Measurements from ENCODE around the gene SEC31B.

GRCh38 chr10:100554902-100555301 lies 35.2 kb upstream of the SEC31B start:
- no peak for TF ChIP-seq CTCF (IDR thresholded peaks at IDR 0.05; ENCODE audit: insufficient read depth, low read length, poor library complexity, severe bottlenecking)
- TF ChIP-seq EZH2phosphoT487 (conservative IDR thresholded peaks at IDR 0.05; ENCODE audit: low read length), result no peak
